Skeletal muscle satellite cell (primary cell): ENCODE measurements around the gene RASGRF2.
A peak's percentile ranks its signal among the peaks of the same experiment; 100 is the strongest.

ENCODE experiments used
- H3K27me3 ChIP-seq: 2 replicates; pipeline ENCODE4 v1.7.0; 2013; ENCODE audit warnings: low read length; ENCODE audit not compliant: control insufficient read depth, insufficient read depth
- H3K36me3 ChIP-seq: 2 replicates; pipeline ENCODE4 v1.7.0; 2013; ENCODE audit warnings: mild to moderate bottlenecking, control low read depth, low read length; ENCODE audit not compliant: insufficient read depth
- H3K4me1 ChIP-seq: 2 replicates; pipeline ENCODE4 v1.7.0; 2013; ENCODE audit warnings: low read length; ENCODE audit not compliant: control insufficient read depth, insufficient read depth
- H3K4me2 ChIP-seq: 2 replicates; pipeline ENCODE4 v1.7.0; 2013; ENCODE audit warnings: mild to moderate bottlenecking, low read length
- H3K4me3 ChIP-seq: 2 replicates; pipeline ENCODE4 v1.7.0; 2013; ENCODE audit warnings: low read length
- H3K9ac ChIP-seq: 2 replicates; pipeline ENCODE4 v1.7.0; 2013; ENCODE audit warnings: mild to moderate bottlenecking, low read depth, low read length, moderate library complexity
- H3K9me3 ChIP-seq: replicated peaks from 2 replicates; pipeline ENCODE4 v1.7.0; 2013; ENCODE audit warnings: mild to moderate bottlenecking, control low read depth, low read length

RASGRF2 gene

DNA sequence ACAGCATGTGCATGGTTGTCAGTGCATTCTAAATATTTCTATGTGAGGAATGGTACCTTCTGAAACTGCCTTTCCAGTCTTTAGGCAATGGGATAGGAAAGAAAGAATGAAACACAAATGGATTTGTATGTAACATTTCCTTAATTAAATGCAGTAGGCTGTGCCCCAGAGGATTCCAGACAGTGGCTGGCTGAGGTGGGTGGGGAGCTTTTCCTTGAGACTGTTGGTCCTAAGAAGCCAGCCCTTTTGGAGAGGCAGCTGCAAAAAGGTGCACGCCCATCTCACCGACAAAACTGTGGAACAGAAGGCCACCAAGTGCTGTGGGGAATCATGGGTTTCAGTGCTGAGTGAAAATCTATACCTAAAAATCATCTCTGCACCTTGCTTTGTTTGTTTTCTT is 266.1 kb downstream of the RASGRF2 start:
- H3K36me3 ChIP-seq, result no peaks in the 10 kb centered on the region
- H3K4me1 ChIP-seq, result no peaks in the 10 kb centered on the region
- H3K4me3 ChIP-seq, result no peak overlapping the region
- H3K4me2 ChIP-seq, result no peak overlapping the region
- H3K27me3 ChIP-seq, result no peaks in the 10 kb centered on the region
- H3K9ac ChIP-seq, result no peak overlapping the region
- no peaks in the 10 kb centered on the region for H3K9me3 ChIP-seq

DNA sequence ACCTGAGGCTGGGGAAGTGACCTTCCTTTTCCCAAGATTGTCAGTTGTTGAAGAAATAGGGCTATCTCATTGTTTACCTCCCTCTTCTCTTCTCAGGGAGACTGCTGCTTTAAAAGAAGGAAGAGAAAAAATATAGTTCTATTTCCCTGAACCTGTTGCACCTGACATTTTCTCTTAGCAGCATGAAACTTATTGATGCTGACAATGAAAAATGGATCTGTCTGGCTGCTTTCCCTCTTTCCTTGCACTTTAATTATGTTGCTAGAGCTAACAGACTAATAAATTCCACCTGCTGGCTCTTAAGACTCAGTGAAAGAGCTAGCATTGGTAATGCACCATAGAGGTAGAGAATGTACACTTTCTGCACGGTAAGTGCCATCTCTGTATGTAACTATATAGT is 266.8 kb downstream of the RASGRF2 start:
- Histone ChIP-seq H3K36me3 (no peaks in the 10 kb centered on the region), H3K9me3 (no peaks in the 10 kb centered on the region), H3K27me3 (no peaks in the 10 kb centered on the region), H3K4me1 (no peaks in the 10 kb centered on the region), H3K9ac (no peak overlapping the region), H3K4me3 (no peak overlapping the region), H3K4me2 (no peak overlapping the region)

DNA sequence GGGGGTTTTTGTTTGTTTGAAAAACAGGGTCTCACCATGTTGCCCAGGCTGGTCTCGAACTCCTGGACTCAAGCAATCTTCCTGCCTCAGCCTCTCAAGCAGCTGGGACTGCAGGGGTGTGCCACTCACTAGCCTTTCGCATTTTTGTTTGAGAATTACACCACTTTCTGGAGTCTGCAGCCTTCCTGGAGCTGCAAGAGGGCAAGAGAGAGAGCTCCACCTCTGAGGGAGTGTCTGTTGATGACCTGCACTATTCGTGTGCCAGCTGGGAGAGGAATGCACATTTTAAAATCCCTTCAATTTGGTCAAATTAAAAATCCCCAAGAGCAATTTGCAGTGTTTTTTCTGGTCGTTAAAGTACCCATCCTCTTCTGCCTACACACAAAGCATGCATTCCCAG is 267.9 kb downstream of the RASGRF2 start:
- Histone ChIP-seq H3K9me3 (no peaks in the 10 kb centered on the region), H3K27me3 (no peaks in the 10 kb centered on the region), H3K4me3 (no peak overlapping the region), H3K9ac (no peak overlapping the region), H3K36me3 (no peaks in the 10 kb centered on the region), H3K4me1 (peaks cover 6% of the 10 kb centered on the region), H3K4me2 (no peak overlapping the region)

DNA sequence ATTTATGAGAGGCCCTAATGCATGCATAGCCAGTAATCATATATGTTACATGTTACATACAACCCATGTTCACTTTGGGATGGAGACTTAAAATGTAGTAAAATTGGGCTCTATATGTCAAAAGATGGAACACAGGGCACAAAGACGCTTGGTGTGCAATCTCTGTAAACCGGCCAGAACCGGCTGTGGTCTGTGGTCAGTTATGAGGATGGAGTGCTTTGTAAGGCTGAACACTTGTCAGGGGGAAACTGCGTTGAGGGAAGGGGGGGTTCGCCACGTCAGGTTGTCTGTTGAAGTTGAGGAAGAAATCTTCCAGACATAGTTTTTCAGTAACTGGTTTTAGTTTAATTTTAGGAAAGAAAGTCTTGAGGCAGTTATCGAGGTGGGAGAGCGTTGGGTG is 270.3 kb downstream of the RASGRF2 start:
- Histone ChIP-seq H3K4me1 (peaks cover 10% of the 10 kb centered on the region), H3K9ac (no peak overlapping the region), H3K27me3 (no peaks in the 10 kb centered on the region), H3K36me3 (no peaks in the 10 kb centered on the region), H3K9me3 (no peaks in the 10 kb centered on the region), H3K4me3 (no peak overlapping the region), H3K4me2 (no peak overlapping the region)

DNA sequence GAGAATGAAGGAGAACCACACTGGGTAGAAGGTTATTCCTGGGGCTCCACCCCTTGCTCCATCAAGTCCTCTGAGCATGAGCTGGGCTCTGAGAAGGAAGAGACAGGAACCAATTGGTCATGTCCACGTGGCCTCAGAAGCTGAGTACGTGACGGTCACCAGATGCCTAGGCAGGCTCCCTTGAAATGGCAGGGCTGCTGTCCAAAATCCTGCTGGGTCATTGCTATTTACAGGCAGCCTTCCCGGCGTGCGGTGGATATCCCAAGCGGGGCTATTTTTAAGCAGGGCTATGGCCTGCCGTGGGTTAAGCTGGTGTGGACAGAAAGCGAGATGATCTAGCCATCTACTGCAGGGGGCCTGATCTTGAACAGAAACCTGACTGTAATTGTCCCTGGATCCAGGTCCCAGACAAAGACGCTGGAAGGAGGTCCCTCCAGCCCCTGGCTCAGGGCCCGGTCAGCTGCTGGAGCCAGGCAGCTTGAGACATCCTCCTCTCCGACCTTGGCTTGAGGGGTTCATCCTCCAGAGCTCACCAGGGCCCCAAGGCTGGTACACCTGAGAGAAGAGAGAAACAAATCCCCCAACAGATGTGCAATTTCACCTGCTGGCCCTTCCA is 272.4 kb downstream of the RASGRF2 start:
- Histone ChIP-seq H3K36me3 (no peaks in the 10 kb centered on the region), H3K4me3 (peak overlapping the region; percentile 59), H3K4me2 (peak overlapping the region; percentile 87), H3K4me1 (peaks cover 10% of the 10 kb centered on the region), H3K9me3 (no peaks in the 10 kb centered on the region), H3K27me3 (no peaks in the 10 kb centered on the region), H3K9ac (no peak overlapping the region)

DNA sequence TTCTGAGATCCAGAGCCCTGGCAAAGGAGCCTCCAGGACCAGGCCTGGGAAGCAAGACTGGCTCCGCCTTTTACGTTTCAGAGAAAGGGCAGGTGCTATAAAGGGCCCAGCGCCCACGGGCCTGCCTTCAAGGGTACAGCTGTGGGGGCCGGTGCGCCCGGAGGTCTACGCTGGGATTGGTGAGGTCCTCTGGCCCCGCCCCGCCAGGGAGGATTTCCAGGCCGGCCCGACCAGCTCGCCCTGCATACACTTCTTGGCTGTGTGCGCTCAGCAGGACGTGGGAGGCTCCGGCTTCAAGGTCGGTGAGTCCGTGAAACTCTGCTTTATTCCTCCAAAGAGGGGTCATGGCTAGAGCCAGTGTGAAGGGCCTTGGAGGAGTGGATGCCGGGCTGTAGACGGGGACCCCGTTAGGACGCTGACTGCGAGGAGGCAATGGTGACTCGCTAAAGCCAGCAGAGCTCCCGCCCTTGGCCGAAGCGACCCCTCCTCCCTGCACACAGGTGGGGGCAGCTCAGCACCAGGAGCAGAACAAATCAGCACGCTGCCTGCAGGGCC is 273.0 kb downstream of the RASGRF2 start, which contains the start of gene CKMT2:
Gene CKMT2, plus strand, starts transcription at position 243 of the 555 bp plus-strand sequence. CDS start 17,811 bp downstream, outside the sequence.
- Histone ChIP-seq H3K27me3 (no peaks in the 10 kb centered on the region), H3K9ac (no peak within 1 kb of the TSS), H3K4me3 (peak within 1 kb of the TSS; percentile 59), H3K9me3 (no peaks in the 10 kb centered on the region), H3K36me3 (no peaks in the 10 kb centered on the region), H3K4me2 (peak within 1 kb of the TSS; percentile 87), H3K4me1 (peaks cover 10% of the 10 kb centered on the region)

DNA sequence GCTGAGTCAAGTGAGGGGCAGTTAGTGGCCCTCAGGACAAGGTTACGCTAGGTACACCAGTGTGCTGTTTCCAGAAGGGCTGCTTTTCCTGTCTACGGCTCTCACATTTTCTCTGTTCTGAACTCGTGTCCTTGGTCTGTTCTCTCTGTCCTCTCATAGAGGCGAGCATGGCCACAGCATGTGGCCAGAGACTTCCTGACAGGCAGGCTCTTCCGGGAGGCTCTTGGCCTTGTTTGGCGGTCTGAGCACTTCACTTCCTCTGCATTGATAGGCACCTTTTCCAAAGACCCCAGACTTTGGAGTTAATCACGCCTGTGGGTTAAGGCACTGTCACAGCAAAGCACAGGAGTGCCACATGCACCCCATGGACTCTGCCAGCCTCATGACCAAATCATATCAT is 274.1 kb downstream of the RASGRF2 start:
- Histone ChIP-seq H3K9ac (no peak overlapping the region), H3K27me3 (no peaks in the 10 kb centered on the region), H3K36me3 (no peaks in the 10 kb centered on the region)

DNA sequence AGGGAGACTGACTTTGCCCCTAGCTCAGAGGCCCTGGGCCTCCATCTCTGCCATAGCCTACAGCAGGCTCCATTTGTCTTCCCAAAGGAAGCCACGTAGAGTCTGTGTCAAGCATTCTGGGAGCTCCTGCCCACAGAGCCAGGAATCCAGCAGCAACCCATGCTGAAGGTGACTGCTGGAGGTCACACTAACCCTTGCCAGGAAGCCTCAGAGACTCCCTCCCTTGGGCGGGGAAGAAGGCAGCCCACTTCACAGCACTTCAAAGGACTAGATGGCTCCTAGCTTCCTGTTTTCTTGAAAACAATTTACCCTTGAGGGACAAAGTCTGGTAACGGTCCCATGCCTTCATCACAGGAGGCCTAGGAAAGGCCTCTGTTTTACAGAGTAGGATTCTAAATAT is 274.6 kb downstream of the RASGRF2 start:
- Histone ChIP-seq H3K36me3 (no peaks in the 10 kb centered on the region), H3K4me3 (no peak overlapping the region), H3K9me3 (no peaks in the 10 kb centered on the region), H3K9ac (no peak overlapping the region), H3K27me3 (no peaks in the 10 kb centered on the region), H3K4me1 (peaks cover 10% of the 10 kb centered on the region), H3K4me2 (no peak overlapping the region)

More for the DNA sequence above, 274.1 kb downstream of the RASGRF2 start:
- Histone ChIP-seq H3K4me2 (no peak overlapping the region), H3K4me3 (no peak overlapping the region), H3K4me1 (peaks cover 10% of the 10 kb centered on the region), H3K9me3 (no peaks in the 10 kb centered on the region)

DNA sequence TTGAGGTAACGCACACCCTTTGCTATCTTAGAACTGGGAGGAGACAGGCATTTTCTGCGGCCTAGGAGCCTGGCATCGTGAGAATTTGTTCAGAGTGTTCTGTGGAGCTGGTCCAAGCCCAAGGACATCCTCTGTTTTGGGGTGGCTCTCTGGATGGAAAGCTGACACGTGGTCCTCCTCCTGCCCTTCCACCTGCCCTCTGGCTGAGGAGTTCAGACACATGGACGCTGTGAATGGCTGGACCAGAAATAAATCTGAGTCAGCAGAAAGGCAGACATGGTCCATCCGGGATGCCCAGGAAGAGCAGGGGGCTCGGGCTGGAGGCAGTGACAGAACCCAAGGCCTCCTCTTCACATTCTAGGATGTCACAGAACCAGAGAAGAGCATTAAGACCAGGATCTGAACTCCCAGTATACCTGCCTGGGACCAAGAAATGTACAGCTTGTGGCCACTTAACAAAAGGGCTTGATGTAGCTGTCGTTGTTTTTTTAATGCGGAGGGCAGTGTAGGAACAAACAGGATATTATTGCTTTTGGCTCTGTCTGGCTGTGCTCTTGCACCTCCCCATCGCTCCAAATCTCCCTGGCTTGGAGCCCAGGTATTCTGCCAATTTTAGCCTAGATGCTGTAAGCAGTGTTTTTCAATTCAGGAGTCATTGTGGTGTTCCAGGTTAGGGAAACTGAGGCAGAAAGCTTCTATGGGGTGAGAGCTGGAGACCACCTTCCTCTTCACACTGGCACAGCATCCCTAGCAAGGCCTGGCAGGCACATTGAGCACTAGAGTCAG is 275.3 kb downstream of the RASGRF2 start:
- H3K4me2 ChIP-seq, result no peak overlapping the region
- no peaks in the 10 kb centered on the region for H3K36me3 ChIP-seq
- no peak overlapping the region for H3K9ac ChIP-seq
- peaks cover 10% of the 10 kb centered on the region for H3K4me1 ChIP-seq
- no peak overlapping the region for H3K4me3 ChIP-seq
- H3K9me3 ChIP-seq, result no peaks in the 10 kb centered on the region
- no peaks in the 10 kb centered on the region for H3K27me3 ChIP-seq

DNA sequence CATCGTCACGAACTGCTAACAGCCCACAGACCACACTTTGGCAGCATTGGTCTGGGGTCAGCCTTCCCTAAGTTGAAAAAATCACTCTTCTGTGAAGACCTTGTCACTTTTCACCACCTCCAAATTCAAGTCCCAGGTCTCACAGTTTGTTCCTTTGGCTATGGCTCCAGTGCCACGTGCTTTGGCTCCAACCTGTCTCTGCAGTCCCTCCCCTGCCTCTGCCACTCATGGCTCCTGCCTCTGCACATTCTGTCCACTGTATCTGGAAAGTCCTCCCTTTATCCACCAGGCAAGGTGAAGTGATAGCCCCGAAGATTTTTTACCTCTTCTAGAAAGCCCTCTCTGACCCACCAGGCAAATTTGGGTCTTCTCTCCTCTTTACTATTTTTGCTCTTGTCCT is 278.3 kb downstream of the RASGRF2 start:
- H3K4me2 ChIP-seq, result no peak overlapping the region
- no peaks in the 10 kb centered on the region for H3K27me3 ChIP-seq
- H3K4me3 ChIP-seq, result no peak overlapping the region
- peaks cover 1% of the 10 kb centered on the region for H3K4me1 ChIP-seq
- H3K36me3 ChIP-seq, result no peaks in the 10 kb centered on the region
- no peak overlapping the region for H3K9ac ChIP-seq
- no peaks in the 10 kb centered on the region for H3K9me3 ChIP-seq

DNA sequence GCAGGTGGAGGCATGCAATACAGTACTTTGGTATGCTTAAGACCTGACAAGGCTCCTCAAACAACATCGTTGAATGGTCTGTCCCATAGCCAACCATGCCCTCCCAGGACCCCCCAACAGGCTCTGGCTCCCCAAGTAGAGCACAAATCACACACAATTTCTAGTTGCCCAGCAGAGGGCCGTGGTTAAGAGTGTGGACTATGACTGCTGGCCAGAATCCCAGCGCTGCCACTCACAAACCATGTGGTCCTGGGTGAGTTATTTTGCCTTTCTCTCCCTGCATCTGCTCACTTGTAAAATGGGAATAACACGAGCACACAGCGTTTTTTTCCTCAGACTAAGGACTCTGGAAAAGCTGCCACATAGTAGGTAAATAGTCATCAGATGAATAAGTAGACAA is 279.4 kb downstream of the RASGRF2 start:
- no peaks in the 10 kb centered on the region for H3K36me3 ChIP-seq
- H3K4me3 ChIP-seq, result no peak overlapping the region
- H3K9ac ChIP-seq, result no peak overlapping the region
- no peak overlapping the region for H3K4me2 ChIP-seq
- no peaks in the 10 kb centered on the region for H3K4me1 ChIP-seq
- no peaks in the 10 kb centered on the region for H3K27me3 ChIP-seq
- no peaks in the 10 kb centered on the region for H3K9me3 ChIP-seq
